GM10248 (cell line): ENCODE measurements around the gene CHST12.

ENCODE experiments used
- CTCF ChIA-PET: fragments of 300-600 bp; sonication (Branson Sonifier 250); formaldehyde crosslinking; extraction: SDS; loops from one replicate; lab custom pipeline; 2021; ENCODE audit warnings: antibody characterized with exemption; lab: Yijun Ruan, JAX
- POLR2A ChIA-PET: fragments of 350-650 bp; sonication (Branson Sonifier 250); formaldehyde crosslinking; extraction: SDS; loops from one replicate; lab custom pipeline; 2020; ENCODE audit warnings: antibody characterized with exemption; lab: Yijun Ruan, JAX
- DNase-seq: peaks from one replicate; pipeline ENCODE4 v3.0.0; 2012; ENCODE audit errors: extremely low spot score
- CTCF ChIP-seq: IDR thresholded peaks from 2 replicates; pipeline ENCODE4 v1.5.1; 2012; ENCODE audit warnings: mild to moderate bottlenecking, low read depth; ENCODE audit errors: extremely low read depth, missing control alignments, control extremely low read depth

CHST12 gene

GRCh38 chr7:2433713-2434550 lies 30.5 kb downstream of the CHST12 start:
- ChIA-PET CTCF (interaction anchor here (0.9 to 1.6 kb wide), 2 partner anchors 17 to 35 kb away, joined by 4 to 5 read pairs; no protein-coding TSS in a partner anchor), POLR2A (no interaction called here)
- no peak for DNase-seq
- no peak for TF ChIP-seq CTCF

GRCh38 chr7:2435146-2435545 lies 31.7 kb downstream of the CHST12 start:
- no peak for TF ChIP-seq CTCF
- ChIA-PET POLR2A (no interaction called here), CTCF (interaction anchor here (0.9 to 1.6 kb wide), 2 partner anchors 16 to 34 kb away, joined by 4 to 5 read pairs; no protein-coding TSS in a partner anchor)
- DNase-seq = no peak

- ChIA-PET CTCF (interaction anchor here (1.1 kb wide), 1 partner anchor 32 kb away, joined by 5 read pairs; no protein-coding TSS in a partner anchor), POLR2A (no interaction called here)
- no peak for TF ChIP-seq CTCF
- DNase-seq = no peak
Measured at GRCh38 chr7:2436341-2437104, 33.1 kb downstream of the CHST12 start.

- no peak for DNase-seq
- no peak for TF ChIP-seq CTCF
- ChIA-PET POLR2A (no interaction called here), CTCF (no interaction called here)
Measured at GRCh38 chr7:2437136-2437535, 33.7 kb downstream of the CHST12 start.

- CTCF ChIA-PET = no interaction called here
- TF ChIP-seq CTCF = no peak
- no peak for DNase-seq
- POLR2A ChIA-PET = no interaction called here
Measured at GRCh38 chr7:2437537-2438148, 34.2 kb downstream of the CHST12 start.

GRCh38 chr7:2438186-2438585 lies 34.8 kb downstream of the CHST12 start:
- TF ChIP-seq CTCF = no peak
- ChIA-PET POLR2A (no interaction called here), CTCF (interaction anchor here (4.0 kb wide), 1 partner anchor 13 kb away, joined by 28 read pairs; no protein-coding TSS in a partner anchor)
- no peak for DNase-seq
